ENCODE results near the gene SLC47A2. TPM values are rescaled to one million over a fixed set of nuclear protein-coding genes. Genes with fewer than 3 reads are reported as not detected.
"Not testable (repeated sequence)": the region's sequence is repeated elsewhere in the genome, so short reads cannot be mapped to it uniquely, and the experiment has no call there.

The SLC47A2 gene
- total and polyA plus RNA-seq, 9 of the 15 experiments (the other 6 are each of a cell fraction or from before 2014, with no cell fraction given), result not detected

GRCh38 chr17:19686400-19687090, 29.8 kb downstream of the SLC47A2 start (continued):
- TF ChIP-seq ZNF639 (CRISPR knock-in tag; conservative IDR thresholded peaks at IDR 0.05 in 1 of 2, IDR thresholded peaks at IDR 0.05 in 1 of 2) (no peak), U2AF1 (optimal IDR thresholded peaks at IDR 0.05; ENCODE audit: low read depth, low read length) (no peak), KAT8 (IDR thresholded peaks at IDR 0.05; ENCODE audit: low read depth) (no peak), TCF7 (IDR thresholded peaks at IDR 0.05; ENCODE audit: borderline replicate concordance) (no peak)

GRCh38 chr17:19684909-19685580, 31.3 kb downstream of the SLC47A2 start:
- not testable (repeated sequence) for H3K4me2 ChIP-seq (ENCODE audit: insufficient read depth, low read length)

More at GRCh38 chr17:19684909-19685580, 31.3 kb downstream of the SLC47A2 start:
- H3K4me1 ChIP-seq (replicated peaks in 1 of 2; ENCODE audit: control insufficient read depth in 2 of 2, insufficient read depth in 2 of 2, low read length in 2 of 2); H3K36me3 ChIP-seq (ENCODE audit: control insufficient read depth, insufficient read depth, low read length); H3K9me1 ChIP-seq (ENCODE audit: control insufficient read depth, insufficient read depth, low read length); H2AFZ ChIP-seq (ENCODE audit: low read depth, low read length); DNase-seq (ENCODE audit: extremely low read depth in 1 of 4, low spot score in 3 of 4); H4K20me1 ChIP-seq (replicated peaks; ENCODE audit: control insufficient read depth, insufficient read depth, low read length); intact Hi-C loops (cut with micrococcal nuclease); H3K4me3 ChIP-seq; in situ Hi-C loops (cut with MboI); CTCF ChIA-PET (ENCODE audit: low intra/inter-chr PET ratio); H3K79me2 ChIP-seq (ENCODE audit: control insufficient read depth, insufficient read depth, low read length); POLR2A ChIA-PET; BruUV-seq (replicated peaks); ATAC-seq; FAIRE-seq; H3K9me3 ChIP-seq (replicated peaks; ENCODE audit: control insufficient read depth, insufficient read depth, low read depth, low read length); H3K9ac ChIP-seq (ENCODE audit: insufficient read depth in 1 of 2, low read depth in 2 of 2, low read length in 2 of 2); H3K27me3 ChIP-seq (ENCODE audit: control insufficient read depth in 2 of 2, insufficient read depth in 2 of 2, low read length in 2 of 2); H3K27ac ChIP-seq (ENCODE audit: extremely low read depth, low read depth, low read length): not testable (repeated sequence)
- WGBS (ENCODE audit: insufficient coverage, low coverage, missing lambda C conversion rate), result 0% methylated on average over 12 of the region's 32 CpGs
